GM12891 (cell line): ENCODE results near the gene TBRG1.

Experiments
- POLR2A ChIP-seq: IDR thresholded peaks from 2 replicates; pipeline ENCODE4 v1.6.1; 2011; ENCODE audit warnings: low read depth, low read length, control low read depth
- POLR2AphosphoS5 ChIP-seq: IDR thresholded peaks from 2 replicates; pipeline ENCODE4 v1.6.1; 2011; ENCODE audit warnings: low read depth, low read length, control low read depth
- SPI1 ChIP-seq: IDR thresholded peaks from 2 replicates; pipeline ENCODE4 v1.6.1; 2011; ENCODE audit warnings: low read depth, low read length, control low read depth

- TF ChIP-seq POLR2AphosphoS5 (no peak), POLR2A (no peak), SPI1 (no peak)
Measured at GRCh38 chr11:124642628-124643027, 20.0 kb downstream of the TBRG1 start.
